ENCODE measurements around the gene PVR.
A peak's percentile ranks its signal among the peaks of the same experiment; 100 is the strongest.
"Not testable (repeated sequence)": the region's sequence is repeated elsewhere in the genome, so short reads cannot be mapped to it uniquely, and the experiment has no call there.

Gene PVR, protein sequence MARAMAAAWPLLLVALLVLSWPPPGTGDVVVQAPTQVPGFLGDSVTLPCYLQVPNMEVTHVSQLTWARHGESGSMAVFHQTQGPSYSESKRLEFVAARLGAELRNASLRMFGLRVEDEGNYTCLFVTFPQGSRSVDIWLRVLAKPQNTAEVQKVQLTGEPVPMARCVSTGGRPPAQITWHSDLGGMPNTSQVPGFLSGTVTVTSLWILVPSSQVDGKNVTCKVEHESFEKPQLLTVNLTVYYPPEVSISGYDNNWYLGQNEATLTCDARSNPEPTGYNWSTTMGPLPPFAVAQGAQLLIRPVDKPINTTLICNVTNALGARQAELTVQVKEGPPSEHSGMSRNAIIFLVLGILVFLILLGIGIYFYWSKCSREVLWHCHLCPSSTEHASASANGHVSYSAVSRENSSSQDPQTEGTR

DNA sequence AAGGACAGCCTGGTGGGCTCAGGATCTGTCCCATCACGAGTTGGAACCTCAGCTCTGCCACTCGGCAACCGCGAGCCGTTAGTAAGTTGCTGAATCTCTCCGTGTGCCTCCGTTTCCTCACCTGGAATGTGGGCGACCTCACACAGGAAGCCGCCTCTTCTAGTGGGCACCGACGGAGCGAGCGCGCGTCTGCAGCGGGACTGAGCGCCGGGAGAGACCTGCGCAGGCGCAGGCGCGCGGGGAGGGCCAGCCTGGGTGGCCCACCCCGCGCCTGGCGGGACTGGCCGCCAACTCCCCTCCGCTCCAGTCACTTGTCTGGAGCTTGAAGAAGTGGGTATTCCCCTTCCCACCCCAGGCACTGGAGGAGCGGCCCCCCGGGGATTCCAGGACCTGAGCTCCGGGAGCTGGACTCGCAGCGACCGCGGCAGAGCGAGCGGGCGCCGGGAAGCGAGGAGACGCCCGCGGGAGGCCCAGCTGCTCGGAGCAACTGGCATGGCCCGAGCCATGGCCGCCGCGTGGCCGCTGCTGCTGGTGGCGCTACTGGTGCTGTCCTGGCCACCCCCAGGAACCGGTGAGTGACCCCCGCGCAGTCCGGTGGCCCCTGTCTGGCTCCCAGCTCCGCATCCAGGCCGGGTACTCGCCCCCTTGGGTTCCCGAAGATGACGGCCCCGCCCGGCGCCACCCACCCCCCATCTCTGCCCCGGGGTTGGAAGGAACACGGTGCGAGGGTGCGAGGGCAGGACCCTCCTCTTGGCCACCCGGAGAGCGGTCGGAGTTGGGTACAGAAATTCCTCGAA is at the start of gene PVR:
Gene PVR (plus strand): TSS at position 306 of the 797 bp plus-strand sequence. CDS start 187 bp downstream, at position 493.
- FAIRE-seq, result no peak

DNA sequence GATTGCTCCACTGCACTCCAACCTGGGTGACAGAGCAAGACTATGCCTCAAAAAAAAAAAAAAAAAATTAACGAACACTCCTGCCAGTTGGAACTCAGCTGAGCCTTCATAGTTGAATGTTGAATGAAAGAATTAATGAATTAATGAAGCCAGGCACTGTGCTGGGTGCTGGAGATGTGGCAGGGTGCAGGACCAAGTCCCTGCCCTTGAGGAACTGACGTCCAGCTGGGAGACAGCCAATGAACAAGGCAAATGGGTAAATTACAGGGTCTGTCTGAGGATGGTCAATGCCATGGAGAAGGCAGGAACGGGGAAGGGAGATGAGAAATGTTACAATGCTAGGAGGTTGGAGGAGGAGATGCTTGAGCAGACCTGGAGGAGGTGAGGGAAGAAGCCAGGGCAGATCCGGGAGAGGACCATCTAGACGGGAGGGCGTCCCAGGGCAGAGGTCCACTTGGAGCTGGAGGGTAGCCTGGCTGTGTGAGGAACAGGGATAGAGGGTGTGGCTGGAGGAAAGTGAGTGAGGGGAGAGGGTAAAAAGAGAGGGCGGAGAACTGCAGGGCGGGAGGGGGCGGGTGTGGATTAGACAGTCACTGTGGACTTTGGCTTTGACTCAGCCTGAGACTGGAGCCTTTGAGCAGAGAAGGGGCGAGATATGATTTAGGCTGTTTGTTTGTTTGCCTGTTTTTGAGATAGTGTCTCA is 47.1 kb upstream of the PVR start:
- no peak for FAIRE-seq

DNA sequence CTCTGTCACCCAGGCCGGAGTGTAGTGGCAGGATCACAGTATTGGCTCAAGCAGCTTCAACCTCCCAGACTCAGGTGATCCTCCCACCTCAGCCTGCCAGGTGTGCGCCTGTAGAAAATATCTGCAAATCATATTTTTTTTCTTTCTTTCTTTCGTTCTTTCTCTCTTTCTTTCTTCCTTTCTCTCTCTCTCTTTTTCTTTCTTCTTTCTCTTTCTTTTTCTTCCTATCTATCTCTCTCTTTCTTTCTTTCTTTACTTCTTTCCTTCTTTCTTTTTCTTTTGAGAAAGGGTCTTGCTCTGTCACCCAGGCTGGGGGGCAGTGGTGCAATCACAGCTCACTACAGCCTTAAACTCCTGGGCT is 46.6 kb upstream of the PVR start:
- FAIRE-seq, result no peak

DNA sequence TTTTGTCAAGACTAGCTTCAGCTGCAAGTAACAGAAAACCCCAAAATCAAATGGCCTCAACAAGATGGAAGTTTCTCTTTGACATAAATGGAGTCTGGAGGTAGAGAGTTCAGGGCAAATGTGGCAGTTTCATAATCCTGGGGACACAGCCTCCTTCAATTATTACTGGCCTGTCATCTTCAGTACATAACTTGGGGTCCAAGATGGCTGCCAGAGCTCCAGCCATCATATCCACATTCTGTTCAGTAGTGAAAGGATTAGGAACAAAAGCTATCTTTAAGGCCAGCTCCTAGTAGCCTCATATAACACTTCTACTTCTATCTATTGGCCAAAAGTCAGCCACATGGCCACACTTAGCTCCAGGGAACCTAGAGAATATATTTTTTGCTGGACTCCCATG is 45.4 kb upstream of the PVR start:
- no peak for FAIRE-seq

DNA sequence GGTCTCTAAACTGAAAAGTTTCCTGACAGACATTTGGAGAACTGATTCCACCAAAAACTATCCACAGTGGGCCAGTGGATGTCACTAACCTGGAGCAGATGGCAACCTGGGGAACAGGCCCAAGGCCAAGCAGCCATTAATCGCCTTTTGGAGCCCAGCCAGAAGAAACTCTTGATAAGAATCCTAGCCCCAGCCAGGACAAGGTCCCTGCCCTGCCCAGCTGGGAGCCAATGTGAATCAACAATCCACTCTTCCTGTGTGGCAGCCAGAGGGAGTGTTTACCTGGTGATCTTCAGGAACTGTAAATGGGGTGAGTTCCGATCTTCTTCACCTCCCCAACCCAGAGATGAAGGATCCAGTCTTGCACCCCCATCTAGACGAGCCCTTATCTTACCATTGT is 44.8 kb upstream of the PVR start:
- FAIRE-seq, result no peak

DNA sequence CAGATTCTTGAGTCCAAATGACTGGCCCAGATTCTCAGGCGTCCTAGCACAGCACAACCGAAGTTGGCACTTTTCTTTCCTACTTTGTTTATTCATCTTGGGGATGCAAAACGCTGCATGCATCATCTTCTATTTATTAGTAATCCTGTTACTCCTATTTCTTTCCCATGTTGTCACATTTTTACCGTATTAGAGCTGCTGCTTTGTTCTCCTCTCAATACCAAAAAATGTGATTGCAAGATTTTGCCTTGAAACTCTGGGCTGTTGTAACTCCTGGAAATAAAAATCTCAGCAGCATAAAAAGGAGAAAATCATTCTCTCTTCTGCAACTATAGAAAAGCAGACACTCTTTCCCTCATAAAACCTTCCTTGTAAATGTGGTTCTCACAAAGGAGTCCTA is 43.2 kb upstream of the PVR start:
- FAIRE-seq, result no peak

DNA sequence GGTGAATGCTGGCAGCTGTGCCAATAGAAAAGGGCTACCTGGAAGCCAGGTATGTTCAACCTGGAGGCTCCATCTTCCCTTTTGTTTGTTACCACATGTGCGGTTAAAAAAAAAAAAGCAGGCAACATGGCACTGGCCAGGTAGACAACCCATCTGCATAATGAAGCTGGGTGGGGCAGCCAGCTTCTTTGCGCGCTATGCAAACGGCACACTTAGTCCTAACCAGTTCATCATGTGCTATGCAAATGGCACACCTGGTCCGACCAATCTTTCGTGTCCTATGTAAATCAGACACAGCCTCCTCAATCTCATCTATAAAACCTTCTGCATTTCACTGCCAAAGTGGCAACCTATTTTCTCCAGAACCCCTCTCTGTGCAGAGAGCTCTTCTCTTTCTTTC is 41.6 kb upstream of the PVR start:
- no peak for FAIRE-seq

DNA sequence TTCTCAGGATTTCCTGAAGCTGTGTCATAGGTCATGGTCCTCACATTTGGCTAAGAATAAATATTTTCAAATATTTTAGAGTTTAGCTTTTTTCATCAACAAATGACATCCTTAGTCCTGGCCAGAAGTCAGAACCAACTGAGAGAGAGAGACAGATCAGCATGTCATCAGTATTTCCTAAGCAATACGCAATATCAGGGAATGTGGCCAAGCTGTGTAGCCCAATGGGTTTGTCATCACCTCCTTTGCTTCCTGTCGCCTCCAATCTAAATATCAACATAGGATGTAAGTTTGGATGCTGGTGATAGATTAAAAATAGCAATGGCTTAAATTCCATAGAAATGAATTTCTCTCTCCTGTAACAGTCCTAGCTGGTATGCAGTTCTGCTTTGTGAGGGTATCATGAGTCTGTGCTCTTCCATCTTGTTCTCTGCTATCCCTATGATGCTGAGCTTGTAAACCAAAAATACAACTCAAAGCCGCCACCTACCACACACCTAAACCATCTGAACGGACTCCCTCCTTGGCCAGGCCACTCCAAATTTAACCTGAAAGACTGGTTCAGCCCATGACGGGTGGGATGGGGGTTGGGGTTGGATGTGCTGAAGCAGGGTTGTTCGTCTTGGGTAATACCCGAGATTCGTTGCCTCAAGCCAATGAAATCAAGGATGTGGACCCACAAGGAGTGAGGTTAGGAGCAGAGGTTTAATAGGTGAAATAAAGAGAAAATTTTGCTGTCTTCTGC is 40.3 kb upstream of the PVR start:
- no peak for FAIRE-seq

DNA sequence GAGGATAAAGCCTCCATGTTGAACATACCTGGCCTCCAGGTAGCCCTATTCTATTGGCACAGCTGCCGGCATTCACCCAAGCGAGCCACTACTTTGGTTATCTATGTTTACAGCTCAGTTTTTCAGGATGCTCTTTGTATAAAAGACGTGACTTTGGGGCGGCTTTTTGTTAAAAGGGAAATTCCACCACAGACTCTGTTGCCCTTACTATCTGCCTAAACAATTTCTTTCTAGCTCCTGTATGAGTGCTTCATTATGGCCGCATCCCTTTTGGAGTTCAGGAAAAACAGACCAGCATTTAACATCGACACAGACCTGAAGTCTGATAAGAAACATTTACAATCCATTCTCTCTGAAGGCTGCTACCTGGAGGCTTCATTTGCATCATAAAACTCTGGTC is 39.5 kb upstream of the PVR start:
- FAIRE-seq, result no peak

DNA sequence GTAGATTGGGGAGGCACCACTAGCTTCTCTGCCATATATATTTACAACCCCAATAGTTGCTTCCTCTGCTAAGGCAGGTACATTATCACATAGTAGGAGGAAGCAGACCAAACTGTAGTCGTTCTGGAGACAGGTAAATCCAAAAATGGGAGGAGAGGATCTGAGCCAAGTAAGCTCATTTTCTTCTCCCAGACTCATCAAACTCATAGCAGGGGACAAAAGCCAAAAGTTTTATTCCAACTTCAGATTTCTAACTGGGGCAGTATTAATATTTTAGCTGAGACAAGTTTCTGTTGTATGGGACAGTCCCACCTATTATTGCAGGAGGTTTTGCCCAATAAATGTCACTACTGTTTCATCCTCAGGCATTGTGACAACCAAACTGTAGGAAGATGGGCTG is 38.2 kb upstream of the PVR start:
- FAIRE-seq, result no peak

DNA sequence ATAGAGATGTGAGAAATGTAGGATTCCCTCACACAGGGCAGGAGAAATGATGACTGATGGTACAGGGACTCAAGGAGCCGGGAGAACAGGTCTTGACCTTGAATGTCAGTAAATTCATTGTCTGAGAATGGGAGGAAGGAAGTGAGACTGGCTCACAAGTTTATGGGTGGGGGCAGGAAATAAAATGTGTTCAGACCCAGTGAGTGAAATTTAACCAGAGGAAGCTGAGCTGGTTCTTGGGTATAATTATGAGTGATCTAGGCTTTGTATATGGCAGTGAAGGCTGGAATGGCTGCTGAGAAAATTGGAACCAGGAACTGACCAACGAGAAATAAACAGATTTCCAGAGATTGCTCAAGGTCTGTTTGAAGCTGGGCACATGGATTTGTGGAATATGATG is 36.7 kb upstream of the PVR start:
- no peak for FAIRE-seq

DNA sequence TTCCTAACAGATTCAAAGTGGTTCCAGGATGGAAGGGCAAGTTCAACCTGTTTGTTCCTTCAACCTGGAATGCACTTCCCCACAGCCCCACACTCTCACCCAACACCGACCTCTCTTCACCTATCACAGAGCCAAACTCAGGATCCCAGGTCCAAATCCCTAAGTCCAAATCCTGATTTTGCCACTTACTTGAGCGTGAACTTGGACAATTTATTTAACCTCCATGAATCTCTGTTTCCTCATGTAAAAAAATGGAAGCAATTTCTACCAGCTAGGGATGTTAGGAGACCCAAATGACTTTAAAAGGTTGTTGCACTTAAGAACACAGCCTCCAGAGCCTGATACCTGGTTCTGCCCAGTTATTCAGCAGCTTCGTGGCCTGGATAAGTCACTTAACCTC is 35.8 kb upstream of the PVR start:
- no peak for FAIRE-seq

DNA sequence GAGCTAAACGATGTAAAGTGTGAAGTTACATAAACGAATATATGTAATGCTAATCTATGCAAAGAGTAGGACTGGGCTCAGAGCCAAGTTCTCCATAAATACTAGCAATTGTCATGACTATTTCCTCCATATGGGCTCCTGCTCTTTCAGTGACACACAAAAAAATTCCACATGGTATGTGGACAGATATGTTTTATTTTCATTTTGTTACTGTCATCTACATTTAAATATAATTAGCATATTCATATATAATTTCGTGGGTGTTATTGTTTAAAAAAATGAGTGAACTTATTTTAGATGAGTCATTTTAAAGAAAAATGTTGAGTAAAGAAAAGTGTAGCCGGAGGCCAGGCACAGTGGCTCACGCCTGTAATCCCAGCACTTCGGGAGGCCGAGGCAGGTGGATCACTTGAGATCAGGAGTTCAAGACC is 35.3 kb upstream of the PVR start:
- no peak for FAIRE-seq

DNA sequence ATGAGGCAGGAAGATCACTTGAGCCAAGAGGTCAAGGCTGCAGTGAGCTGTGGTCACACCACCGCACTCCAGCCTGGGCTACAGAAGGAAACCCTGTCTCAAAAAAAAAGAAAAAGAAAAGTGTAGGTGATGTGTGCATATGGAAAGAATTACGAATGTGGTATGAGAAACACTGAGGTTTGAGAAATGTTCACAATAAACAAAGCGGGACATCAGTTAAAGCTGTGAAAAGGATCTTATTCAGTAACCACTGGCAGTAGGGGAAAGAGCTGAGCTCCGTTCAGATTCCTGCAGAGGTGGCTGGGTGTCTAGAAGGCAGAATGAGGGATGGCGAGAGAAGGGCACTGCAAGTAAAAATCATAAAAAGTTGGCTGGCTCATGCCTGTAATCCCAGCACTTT is 34.5 kb upstream of the PVR start:
- FAIRE-seq, result no peak

DNA sequence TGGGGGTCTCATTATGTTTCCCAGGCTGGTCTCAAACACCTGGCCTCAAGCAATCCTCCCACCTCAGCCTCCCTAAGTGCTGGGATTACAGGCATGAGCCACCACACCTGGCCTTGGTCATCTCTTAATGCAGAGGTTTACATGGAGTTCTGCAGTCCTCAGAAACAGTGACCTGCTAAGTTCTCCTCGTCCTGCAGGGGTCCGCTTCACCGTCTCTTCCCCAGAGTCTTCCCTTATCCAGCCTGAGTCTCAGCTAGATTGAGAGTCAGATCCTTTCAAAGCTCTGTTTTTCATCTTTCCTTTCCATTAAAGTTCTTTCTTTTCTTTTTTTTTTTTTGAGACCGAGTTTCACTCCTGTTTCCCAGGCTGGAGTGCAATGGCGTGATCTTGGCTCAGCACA is 33.2 kb upstream of the PVR start:
- FAIRE-seq, result not testable (repeated sequence)

DNA sequence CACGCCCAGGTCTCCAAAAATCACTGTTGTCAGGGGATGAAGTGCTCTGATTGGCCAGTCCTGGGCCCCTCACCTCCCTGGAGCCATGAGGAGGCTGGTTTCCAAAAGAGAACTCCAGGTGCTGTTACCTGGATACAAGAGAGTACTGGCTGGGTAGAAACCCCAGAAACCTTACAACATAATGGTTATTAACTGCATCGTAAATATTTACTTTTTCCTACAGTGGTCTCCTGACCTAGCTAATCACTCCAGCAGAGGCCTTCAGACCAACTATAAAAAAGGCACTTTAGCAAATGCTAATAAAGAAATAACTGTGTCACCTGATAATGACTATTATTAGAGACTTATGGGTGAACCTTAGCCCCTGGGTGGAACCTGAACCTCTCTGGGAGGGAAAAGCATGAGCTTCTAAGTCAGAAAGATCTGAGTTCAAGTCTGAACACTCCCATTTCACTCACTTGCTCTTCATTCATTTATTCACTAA is 31.9 kb upstream of the PVR start:
- FAIRE-seq, result no peak

DNA sequence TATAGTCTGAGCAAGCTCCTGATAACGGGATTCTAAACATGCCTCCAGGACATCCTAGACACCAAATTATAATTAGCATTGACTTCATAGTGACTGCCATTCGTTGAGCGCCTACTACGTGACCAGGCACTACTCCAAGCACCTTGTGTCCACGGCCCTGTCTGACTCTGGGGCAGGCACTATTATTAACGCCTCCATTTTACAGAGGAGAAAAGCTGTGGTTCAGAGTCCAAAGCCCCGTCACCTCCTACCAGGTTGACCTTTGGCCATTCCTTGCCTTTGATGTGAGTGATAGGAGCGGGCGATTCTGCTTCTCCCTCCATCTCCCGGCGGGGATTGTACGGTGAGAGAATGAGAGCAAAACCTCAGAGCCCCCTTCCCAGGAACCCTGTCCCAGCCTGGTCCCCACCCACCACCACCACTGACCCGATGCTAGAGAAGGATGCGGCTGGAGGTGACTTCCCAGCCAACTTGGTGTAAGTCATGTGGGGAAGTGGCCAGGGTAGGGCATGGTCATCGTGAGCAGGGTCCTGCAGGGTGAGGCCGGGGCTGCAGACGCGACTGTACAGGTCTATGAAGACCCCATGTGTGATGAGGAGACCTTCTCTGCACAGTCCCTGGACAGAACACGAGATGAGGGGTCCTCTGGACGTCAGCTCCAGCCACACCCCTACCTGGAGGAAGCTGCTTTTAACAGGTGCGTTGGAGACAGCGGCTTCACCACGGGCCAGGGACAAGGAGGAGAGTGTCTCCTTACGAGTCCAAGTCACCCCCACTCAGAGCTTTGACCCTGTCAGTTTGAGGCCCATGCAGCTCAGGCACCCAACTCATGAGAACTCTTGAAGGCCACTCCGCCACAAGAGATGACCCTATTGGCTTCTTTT is 30.2 kb upstream of the PVR start, which contains the start of gene IGSF23:
Gene IGSF23 (plus strand): TSS at position 269 of the 884 bp plus-strand sequence. CDS start 83 bp downstream, at position 352.
- no peak for FAIRE-seq

DNA sequence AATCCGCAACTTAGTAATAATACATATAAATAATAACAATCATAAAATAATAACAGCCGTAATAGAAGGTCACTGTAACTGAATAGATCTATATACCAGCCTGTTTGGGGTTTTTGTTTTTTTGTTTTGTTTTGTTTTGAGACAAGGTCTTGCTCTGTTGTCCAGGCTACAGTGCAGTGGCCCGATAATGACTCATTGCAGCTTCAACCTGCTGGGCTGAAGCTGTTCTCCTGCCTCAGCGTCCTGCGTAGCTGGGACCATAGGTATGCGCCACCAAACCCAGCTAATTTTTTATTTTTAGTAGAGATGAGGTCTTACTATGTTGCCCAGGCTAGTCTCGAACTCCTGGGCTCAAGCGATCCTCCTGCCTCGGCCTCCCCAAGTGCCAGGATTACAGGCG is 29.4 kb upstream of the PVR start:
- no peak for FAIRE-seq

DNA sequence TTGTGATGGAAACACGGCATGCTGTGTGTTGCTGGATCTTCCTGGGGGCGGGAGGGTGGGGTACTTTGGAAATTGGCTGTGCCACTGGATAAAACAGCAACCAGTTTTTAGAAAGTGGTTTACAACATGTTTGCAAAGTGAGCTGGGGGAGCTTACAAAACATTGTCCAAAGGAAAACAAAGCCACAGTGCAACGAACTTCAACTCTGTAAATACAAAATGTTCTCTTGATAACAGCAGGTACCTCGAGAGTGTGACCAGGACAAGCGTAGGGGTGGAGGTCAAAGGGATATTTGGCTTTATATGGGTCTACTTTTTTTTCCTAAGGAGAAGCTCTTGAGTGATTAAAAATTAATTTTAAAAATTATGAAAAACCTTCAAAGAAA is 27.9 kb upstream of the PVR start:
- FAIRE-seq, result no peak

DNA sequence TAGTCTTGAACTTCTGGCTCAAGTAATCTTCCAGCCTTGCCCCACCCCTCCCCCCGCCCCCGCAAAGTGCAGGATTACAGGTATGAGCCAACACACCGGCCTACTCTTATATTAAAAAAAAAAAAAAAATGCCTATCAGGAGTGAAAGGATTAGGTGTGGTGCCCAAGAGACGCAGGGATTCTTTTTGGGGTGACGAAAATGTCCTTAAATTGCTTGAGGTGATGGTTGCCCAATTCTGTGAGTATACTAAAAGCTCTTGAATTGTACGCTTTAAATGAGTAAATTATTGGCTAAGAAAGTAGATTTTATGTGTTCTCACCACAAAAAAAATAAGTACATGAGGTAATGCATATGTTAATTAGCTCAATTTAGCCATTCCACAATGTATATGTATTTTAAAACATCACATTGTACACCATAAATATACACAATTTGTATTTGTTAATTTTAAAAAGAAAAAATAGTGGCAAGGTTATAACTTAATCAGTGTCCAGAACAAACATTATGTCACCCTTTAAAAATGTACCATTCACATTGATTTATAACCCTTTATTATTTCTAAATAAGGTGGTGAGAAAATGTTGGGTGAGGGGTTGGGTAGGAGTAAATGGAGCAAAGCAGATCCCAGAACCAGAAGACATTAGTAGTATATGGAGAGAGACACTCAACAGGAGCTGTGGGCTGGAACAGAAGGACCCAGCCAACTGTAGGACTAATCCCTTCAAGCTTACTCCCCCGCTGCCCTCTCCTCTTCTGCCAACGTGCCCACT is 26.4 kb upstream of the PVR start:
- peak; percentile 39 for FAIRE-seq
